ENCODE results near the gene GCFC2.

DNA sequence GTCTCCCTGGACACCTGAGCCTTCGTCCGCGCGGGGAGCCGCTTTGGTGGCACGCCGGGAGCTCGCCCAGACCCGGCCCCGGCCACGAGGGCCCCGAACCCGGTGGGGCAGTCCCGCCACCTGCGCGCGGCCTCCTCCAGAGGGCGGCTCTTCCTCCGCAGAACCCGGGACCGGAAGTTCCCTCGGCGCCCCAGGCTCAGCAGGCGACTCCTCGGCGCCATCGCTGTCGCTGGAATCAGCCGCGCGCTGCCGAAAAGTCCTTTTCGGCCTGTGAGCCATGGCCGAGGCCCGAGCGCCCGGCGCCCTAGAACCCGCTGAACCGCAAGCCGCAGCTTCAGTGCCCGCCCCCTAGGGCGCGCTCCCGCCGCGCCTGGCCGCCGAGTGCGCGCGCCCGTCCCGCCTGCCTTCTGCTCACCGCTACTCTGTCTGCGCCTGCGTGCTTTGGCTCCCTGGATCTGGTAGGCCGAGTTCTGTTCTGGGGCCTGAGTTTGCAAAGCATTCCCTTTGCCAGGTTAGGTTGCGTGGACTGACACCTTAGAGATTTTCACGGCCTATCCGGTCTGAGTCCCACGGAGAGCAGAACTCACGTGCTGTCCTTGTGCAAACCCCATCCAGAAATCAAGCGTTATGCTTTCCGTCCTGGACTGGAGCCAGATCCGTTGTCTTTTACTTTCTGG is at the start of gene GCFC2:
- TF ChIP-seq EZH2phosphoT487 (IDR thresholded peaks at IDR 0.05; ENCODE audit: borderline replicate concordance, low read length) = no peak
- TF ChIP-seq, protein P1, sequence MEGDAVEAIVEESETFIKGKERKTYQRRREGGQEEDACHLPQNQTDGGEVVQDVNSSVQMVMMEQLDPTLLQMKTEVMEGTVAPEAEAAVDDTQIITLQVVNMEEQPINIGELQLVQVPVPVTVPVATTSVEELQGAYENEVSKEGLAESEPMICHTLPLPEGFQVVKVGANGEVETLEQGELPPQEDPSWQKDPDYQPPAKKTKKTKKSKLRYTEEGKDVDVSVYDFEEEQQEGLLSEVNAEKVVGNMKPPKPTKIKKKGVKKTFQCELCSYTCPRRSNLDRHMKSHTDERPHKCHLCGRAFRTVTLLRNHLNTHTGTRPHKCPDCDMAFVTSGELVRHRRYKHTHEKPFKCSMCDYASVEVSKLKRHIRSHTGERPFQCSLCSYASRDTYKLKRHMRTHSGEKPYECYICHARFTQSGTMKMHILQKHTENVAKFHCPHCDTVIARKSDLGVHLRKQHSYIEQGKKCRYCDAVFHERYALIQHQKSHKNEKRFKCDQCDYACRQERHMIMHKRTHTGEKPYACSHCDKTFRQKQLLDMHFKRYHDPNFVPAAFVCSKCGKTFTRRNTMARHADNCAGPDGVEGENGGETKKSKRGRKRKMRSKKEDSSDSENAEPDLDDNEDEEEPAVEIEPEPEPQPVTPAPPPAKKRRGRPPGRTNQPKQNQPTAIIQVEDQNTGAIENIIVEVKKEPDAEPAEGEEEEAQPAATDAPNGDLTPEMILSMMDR (conservative IDR thresholded peaks at IDR 0.05; ENCODE audit: low read depth, low read length) = peak; percentile 35; the same call in 1 of the 2 replicates
